ENCODE data around the gene SERINC4.
"Not testable (repeated sequence)": the region's sequence is repeated elsewhere in the genome, so short reads cannot be mapped to it uniquely, and the experiment has no call there.

SERINC4 gene

DNA sequence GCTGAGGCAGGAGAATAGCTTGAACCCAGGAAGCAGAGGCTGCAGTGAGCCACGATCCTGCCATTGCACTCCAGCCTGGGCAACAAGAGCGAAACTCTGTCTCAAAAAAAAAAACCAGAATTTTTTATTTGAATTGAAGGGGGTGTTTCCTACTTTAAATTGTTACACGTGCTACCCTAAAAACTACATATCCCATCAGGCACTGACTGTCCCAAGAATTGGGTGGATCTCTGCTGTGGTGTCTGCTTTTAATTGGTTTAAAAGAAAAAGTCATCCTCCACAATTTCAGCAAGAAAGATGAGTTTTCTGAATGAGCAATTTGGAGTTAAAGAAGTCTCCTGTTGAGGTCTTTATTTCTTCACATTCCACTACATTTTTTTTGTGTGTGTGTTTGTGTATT is 51.6 kb downstream of the SERINC4 start:
- DNase-seq, result no peak

DNA sequence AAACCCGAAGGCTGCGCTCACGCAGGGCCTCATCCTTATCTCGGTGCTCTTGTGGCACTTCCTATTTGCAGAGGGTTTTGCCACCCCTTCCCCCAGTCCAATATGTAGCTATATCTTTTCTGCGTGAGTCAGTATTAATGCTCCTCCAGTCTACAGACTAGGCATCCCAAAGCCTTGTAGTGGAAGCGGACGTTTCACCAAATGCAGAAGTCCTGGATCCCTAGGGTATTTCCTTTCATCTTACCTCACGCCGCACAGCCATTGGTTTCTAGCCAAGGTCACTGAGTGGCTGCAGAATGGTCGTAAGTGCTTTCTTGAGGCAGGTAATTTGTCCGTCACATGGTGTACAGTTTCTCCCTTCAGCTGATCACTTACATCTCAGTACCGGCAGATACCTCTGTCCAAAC is 53.1 kb downstream of the SERINC4 start:
- not testable (repeated sequence) for DNase-seq

DNA sequence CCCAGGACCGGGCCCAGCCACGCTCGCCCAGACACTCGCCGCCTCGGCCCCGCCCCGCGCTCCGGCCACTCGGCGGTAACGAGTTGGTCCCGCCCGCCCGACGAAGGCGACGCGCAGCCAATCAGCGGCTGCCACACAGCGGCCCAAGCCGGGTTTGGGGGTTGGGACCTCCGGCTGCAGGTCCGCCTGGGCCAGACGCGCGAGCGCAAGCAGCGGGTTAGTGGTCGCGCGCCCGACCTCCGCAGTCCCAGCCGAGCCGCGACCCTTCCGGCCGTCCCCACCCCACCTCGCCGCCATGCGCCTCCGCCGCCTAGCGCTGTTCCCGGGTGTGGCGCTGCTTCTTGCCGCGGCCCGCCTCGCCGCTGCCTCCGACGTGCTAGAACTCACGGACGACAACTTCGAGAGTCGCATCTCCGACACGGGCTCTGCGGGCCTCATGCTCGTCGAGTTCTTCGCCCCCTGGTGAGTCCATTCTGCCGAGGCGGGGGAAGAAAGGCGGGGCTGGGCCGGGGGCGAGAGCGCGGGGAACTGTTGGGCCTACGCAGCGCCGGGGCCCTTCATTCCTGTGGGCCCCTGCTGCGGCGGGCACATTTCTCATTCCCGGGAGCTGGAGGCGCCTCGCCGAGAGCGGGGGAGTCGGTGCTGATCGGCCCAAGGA is 53.6 kb downstream of the SERINC4 start, which contains the start of gene PDIA3:
PDIA3 (plus strand) TSS at position 194 of the 658 bp plus-strand sequence; CDS start at position 296, 102 bp downstream.
- DNase-seq, result peak; percentile 8 to 44

Measured in NCI-H187 (cell line).